Activated CD8-positive, alpha-beta memory T cell treated with anti-CD3 and anti-CD28 coated beads for 24 hours (primary cell): ENCODE measurements around the gene BRAT1.

Source experiments
- DNase-seq: peaks from one replicate; pipeline ENCODE4 v3.0.0-alpha.2; 2020

BRAT1 gene

GRCh38 chr7:2494191-2495130, 60.9 kb downstream of the BRAT1 start:
- DNase-seq: no peak

DNA sequence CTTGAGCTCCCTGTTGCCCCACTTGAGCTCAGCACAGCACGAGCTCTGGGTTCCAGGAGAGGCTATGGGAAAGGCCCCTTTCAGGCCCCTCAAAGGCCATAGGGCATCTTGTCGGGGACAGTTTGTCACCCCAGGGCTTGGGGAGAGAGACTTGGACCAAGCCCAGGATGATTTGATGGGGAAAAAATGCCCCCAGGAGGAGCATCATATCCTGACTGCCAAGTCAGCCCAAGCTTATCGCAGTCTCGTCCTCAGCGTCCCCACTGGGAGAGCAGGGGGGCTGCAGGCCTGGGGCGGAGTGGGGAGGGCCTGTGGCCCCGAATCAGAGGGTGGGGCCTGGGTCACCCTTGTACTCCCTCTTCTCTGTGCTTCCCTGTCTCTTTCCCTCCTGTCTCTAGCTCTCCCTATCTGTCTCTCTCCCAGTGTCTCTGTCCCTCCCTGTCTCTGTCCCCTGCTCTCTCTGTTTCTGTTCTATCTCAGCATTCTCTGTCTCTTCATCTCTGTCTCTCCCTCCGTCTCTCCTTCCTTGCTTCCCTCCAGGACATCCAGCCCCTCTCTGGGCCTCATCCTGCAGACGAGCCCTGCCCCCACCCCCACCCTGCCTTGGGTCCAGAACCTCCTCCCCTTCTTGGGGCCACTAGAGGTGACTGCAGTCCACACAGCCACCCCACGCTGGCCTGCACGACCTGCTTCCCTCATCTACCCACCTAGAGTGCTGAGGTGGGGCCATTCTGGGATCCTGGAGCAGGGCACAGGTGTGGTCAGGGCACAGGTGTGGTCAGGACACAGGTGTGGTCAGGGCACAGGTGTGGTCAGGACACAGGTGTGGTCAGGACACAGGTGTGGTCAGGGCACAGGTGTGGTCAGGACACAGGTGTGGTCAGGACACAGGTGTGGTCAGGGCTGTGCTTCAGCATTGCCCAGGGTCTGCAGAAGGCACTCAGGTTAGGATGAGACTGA, 61.8 kb downstream of the BRAT1 start:
- DNase-seq: no peak

DNA sequence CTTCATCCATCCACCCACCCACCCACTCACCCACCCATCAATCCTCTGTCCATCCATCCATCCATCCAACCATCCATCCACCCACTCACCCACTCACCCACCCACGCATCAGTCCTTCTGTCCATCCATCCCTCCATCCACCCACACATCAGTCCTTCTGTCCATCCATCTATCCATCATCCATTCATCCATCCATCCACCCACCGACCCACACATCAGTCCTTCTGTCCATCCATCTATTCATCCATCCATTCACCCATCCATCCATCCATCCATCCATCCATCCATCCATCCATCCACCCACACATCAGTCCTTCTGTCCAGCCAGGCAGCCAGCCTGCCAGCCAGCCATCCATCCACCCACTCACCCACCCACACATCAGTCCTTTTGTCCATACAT, 63.3 kb downstream of the BRAT1 start:
- DNase-seq: no peak

GRCh38 chr7:2490181-2490651, 65.1 kb downstream of the BRAT1 start:
- DNase-seq: no peak

DNA sequence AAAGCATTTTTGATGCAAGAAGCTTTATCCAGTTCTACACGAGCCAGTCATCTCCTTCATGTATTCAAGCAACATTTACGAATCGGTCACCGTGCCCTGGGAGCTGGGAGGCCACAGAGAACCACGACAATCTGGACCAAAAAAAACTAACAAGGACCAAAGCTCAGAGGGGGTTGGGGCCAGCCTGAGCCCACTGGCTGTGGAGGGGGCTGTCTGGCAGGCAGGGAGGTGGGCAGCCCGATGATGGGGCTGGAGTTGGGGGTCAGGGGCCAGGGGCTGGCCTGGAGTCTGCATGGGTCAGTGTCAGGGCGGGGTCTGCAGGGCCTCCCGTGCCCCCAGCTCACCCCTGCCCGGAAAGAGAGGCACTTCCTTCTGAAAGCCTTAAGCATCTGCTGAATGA, 66.6 kb downstream of the BRAT1 start:
- no peak for DNase-seq

DNA sequence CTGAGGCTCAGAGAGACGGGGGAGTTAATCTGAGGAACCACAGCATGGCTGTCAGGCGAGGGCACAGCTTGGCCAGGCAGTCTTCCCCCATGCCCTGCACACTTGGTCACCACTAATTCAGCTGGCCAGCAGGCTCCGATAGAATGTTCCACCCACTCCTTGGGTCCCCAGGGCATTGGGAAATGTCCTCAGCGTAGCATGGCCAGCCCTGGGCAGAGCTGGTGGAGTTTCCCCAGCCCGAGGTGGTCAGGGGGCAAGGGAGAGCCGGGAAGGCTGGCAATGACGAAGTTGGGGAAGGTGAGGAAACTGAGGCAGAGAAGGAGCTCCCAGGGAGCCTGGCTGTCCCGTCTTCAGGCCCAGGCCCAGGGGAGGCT, 67.1 kb downstream of the BRAT1 start:
- DNase-seq: no peak
